GM23338 (cell line): Measurements from ENCODE around the gene FAM120AOS. TPM values are rescaled to one million over a fixed set of nuclear protein-coding genes. Genes with fewer than 3 reads are reported as not detected.
A peak's percentile ranks its signal among the peaks of the same experiment; 100 is the strongest.

Source experiments
- ATAC-seq: fragments of 200-7000 bp; cut with Tn5 transposase; 3 replicates; pipeline ENCODE4 v1.9.1; 2020
- DNase-seq: peaks from one replicate; pipeline ENCODE4 v3.0.0-alpha.2; 2015; ENCODE audit warnings: low spot score
- H2AFZ ChIP-seq: fragments of 200-600 bp; sonication (generic); 2 replicates; pipeline ENCODE4 v1.8.0; 2016; ENCODE audit warnings: antibody characterized with exemption, mild to moderate bottlenecking, moderate library complexity
- H3F3A ChIP-seq: fragments of 200-600 bp; sonication (generic); replicated peaks from 2 replicates; pipeline ENCODE4 v1.8.0; 2017; ENCODE audit warnings: antibody characterized with exemption, mixed run types, low read depth
- H3K27ac ChIP-seq: fragments of 200-600 bp; sonication (generic); 2 replicates; pipeline ENCODE4 v1.6.1; 2016; ENCODE audit warnings: low read depth
- H3K27me3 ChIP-seq: fragments of 200-600 bp; sonication (generic); 2 replicates; pipeline ENCODE4 v1.8.0; 2016; ENCODE audit warnings: mild to moderate bottlenecking, mixed run types, moderate library complexity; ENCODE audit not compliant: insufficient read depth
- H3K36me3 ChIP-seq: fragments of 200-600 bp; sonication (generic); 2 replicates; pipeline ENCODE4 v1.8.0; 2016; ENCODE audit warnings: mild to moderate bottlenecking; ENCODE audit not compliant: insufficient read depth
- H3K4me1 ChIP-seq: fragments of 200-600 bp; sonication (generic); 2 replicates; pipeline ENCODE4 v1.8.0; 2016; ENCODE audit warnings: mild to moderate bottlenecking, moderate library complexity; ENCODE audit not compliant: insufficient read depth
- H3K4me2 ChIP-seq: fragments of 200-600 bp; sonication (generic); 2 replicates; pipeline ENCODE4 v1.7.1; 2017; ENCODE audit warnings: mixed run types
- H3K4me3 ChIP-seq: fragments of 200-600 bp; sonication (generic); 2 replicates; pipeline ENCODE4 v1.6.1; 2016; ENCODE audit warnings: mixed run types
- H3K79me2 ChIP-seq: fragments of 200-600 bp; sonication (generic); replicated peaks from 2 replicates; pipeline ENCODE4 v1.8.0; 2017; ENCODE audit warnings: mild to moderate bottlenecking; ENCODE audit not compliant: insufficient read depth
- H3K9me2 ChIP-seq: fragments of 200-600 bp; sonication (generic); 2 replicates; pipeline ENCODE4 v1.8.0; 2017; ENCODE audit not compliant: insufficient read depth
- H4K20me1 ChIP-seq: fragments of 200-600 bp; sonication (generic); replicated peaks from 2 replicates; pipeline ENCODE4 v1.8.0; 2017; ENCODE audit warnings: mild to moderate bottlenecking; ENCODE audit not compliant: insufficient read depth
- H3K27ac Mint-ChIP-seq: 2 replicates; pipeline ENCODE4 v1.8.0; 2020; ENCODE audit warnings: inconsistent platforms, mild to moderate bottlenecking, moderate library complexity, mixed read lengths
- H3K27me3 Mint-ChIP-seq: 3 replicates; pipeline ENCODE4 v1.8.0; 2022; ENCODE audit warnings: low read depth, mild to moderate bottlenecking, moderate library complexity, mixed read lengths, inconsistent platforms; ENCODE audit not compliant: insufficient read depth, poor library complexity
- H3K36me3 Mint-ChIP-seq: 3 replicates; pipeline ENCODE4 v1.8.0; 2021; ENCODE audit warnings: low read depth, mild to moderate bottlenecking, inconsistent platforms, moderate library complexity, mixed read lengths
- H3K4me1 Mint-ChIP-seq: 3 replicates; pipeline ENCODE4 v1.8.0; 2020; ENCODE audit warnings: mild to moderate bottlenecking, inconsistent platforms, mixed read lengths
- H3K4me3 Mint-ChIP-seq: 3 replicates; pipeline ENCODE4 v1.8.0; 2021; ENCODE audit warnings: moderate library complexity, mild to moderate bottlenecking, inconsistent platforms, mixed read lengths
- H3K9me3 Mint-ChIP-seq: 3 replicates; pipeline ENCODE4 v1.8.0; 2020; ENCODE audit warnings: moderate library complexity, mild to moderate bottlenecking, inconsistent platforms, mixed read lengths
- CREB1 ChIP-seq: fragments of 250-450 bp; sonication (Bioruptor Pico); IDR thresholded peaks from 2 replicates; pipeline ENCODE4 v1.5.0; 2020; ENCODE audit warnings: low read depth, mild to moderate bottlenecking, moderate library complexity
- CTCF ChIP-seq, 2 experiments: fragments of 200-600 bp in 1 of 2; sonication (generic) in 1 of 2; conservative IDR thresholded peaks; 2 replicates each; pipeline versions ENCODE4 v1.5.1 to v1.6.1; 2016 to 2017; ENCODE audit warnings: antibody characterized with exemption in 2 of 2, low read depth in 2 of 2, mild to moderate bottlenecking in 2 of 2, moderate library complexity in 1 of 2
- ETS1 ChIP-seq: IDR thresholded peaks from 2 replicates; pipeline ENCODE4 v1.6.1; 2016; ENCODE audit warnings: antibody characterized with exemption
- EZH2phosphoT487 ChIP-seq: fragments of 200-600 bp; sonication (generic); IDR thresholded peaks from one replicate; pipeline ENCODE4 v1.8.1; 2018; ENCODE audit warnings: antibody characterized with exemption; ENCODE audit not compliant: unreplicated experiment
- JUNB ChIP-seq: IDR thresholded peaks from one replicate; pipeline ENCODE4 v1.6.1; 2016; ENCODE audit warnings: antibody characterized with exemption; ENCODE audit not compliant: unreplicated experiment
- NANOG ChIP-seq: IDR thresholded peaks from 2 replicates; pipeline ENCODE4 v1.6.1; 2016; ENCODE audit warnings: antibody characterized with exemption, borderline replicate concordance
- STAT1 ChIP-seq: IDR thresholded peaks from one replicate; pipeline ENCODE4 v1.6.1; 2016; ENCODE audit warnings: antibody characterized with exemption; ENCODE audit not compliant: unreplicated experiment
- ZNF331 ChIP-seq: fragments of 250-450 bp; sonication (Bioruptor Pico); IDR thresholded peaks from 2 replicates; pipeline ENCODE4 v1.5.0; 2020; ENCODE audit warnings: low read depth, mild to moderate bottlenecking, moderate library complexity
- ZNF462 ChIP-seq: fragments of 250-450 bp; sonication (Bioruptor Pico); IDR thresholded peaks from 2 replicates; pipeline ENCODE4 v1.5.0; 2020; ENCODE audit warnings: mild to moderate bottlenecking, moderate library complexity
- polyA plus RNA-seq: library from polyadenylated mRNA; unstranded; fragments of >200 nt; fragmentation: Nextera tagmentation; extraction: Ambion mirVana; gene quantifications from 2 replicates; pipeline ENCODE4 v1.2.1, GENCODE V29; 2016
- total RNA-seq: library from RNA; depleted of rRNA; stranded (reverse); fragments of >200 nt; shearing (Covaris generic); gene quantifications from 2 replicates; pipeline ENCODE4 v1.2.3, GENCODE V29; 2014

Gene FAM120AOS
- total and polyA plus RNA-seq, 2 experiments from 2014 or later: 31.5 to 40.4 TPM

GRCh38 chr9:93470391-93470790 lies 17.0 kb upstream of the FAM120AOS start (continued):
- TF ChIP-seq ZNF462 (CRISPR knock-in tag) (no peak), STAT1 (no peak), ZNF331 (CRISPR knock-in tag) (no peak), CREB1 (CRISPR knock-in tag) (no peak), NANOG (no peak)

- Histone ChIP-seq H3F3A (no peaks in the 10 kb centered on the region), H3K27me3 (no peaks in the 10 kb centered on the region), H3K4me1 (peaks cover 54% of the 10 kb centered on the region), H2AFZ (no peak overlapping the region), H3K79me2 (peaks cover 99% of the 10 kb centered on the region), H3K27ac (no peak overlapping the region), H3K9me2 (no peaks in the 10 kb centered on the region), H4K20me1 (peaks cover 40% of the 10 kb centered on the region), H3K4me3 (no peak overlapping the region), H3K4me2 (0 out of 2 replicates have a peak overlapping the region, but pooled peaks have one; percentile 34), H3K36me3 (peaks cover 1% of the 10 kb centered on the region; the same call in 1 of the 2 replicates)
- peak overlapping the region; percentile 62 for H3K27ac Mint-ChIP-seq
- DNase-seq (no peak), ATAC-seq (peak; percentile 57)
- peaks cover 56% of the 10 kb centered on the region for H3K4me1 Mint-ChIP-seq
- H3K4me3 Mint-ChIP-seq: no peak overlapping the region; the same call in 2 of the 3 replicates
- no peaks in the 10 kb centered on the region for H3K9me3 Mint-ChIP-seq
- peaks cover 2% of the 10 kb centered on the region for H3K27me3 Mint-ChIP-seq
- peaks cover 20% of the 10 kb centered on the region; the same call in 2 of the 3 replicates for H3K36me3 Mint-ChIP-seq
- TF ChIP-seq JUNB: no peak
- no peak for TF ChIP-seq ETS1
- no peak for TF ChIP-seq EZH2phosphoT487
- no peak for TF ChIP-seq CTCF (conservative IDR thresholded peaks at IDR 0.05; ENCODE audit: low read depth in 2 of 2)
Measured at GRCh38 chr9:93468763-93469456, 15.5 kb upstream of the FAM120AOS start.
